ENCODE measurements around the gene NFATC2IP.

Gene NFATC2IP

GRCh38 chr16:28982949-28983348 is 32.2 kb downstream of the NFATC2IP start:
- no peak overlapping the region for H3K27ac ChIP-seq
- no peak for TF ChIP-seq ZFX (IDR thresholded peaks at IDR 0.05; ENCODE audit: borderline replicate concordance)
- TF ChIP-seq, protein P1, sequence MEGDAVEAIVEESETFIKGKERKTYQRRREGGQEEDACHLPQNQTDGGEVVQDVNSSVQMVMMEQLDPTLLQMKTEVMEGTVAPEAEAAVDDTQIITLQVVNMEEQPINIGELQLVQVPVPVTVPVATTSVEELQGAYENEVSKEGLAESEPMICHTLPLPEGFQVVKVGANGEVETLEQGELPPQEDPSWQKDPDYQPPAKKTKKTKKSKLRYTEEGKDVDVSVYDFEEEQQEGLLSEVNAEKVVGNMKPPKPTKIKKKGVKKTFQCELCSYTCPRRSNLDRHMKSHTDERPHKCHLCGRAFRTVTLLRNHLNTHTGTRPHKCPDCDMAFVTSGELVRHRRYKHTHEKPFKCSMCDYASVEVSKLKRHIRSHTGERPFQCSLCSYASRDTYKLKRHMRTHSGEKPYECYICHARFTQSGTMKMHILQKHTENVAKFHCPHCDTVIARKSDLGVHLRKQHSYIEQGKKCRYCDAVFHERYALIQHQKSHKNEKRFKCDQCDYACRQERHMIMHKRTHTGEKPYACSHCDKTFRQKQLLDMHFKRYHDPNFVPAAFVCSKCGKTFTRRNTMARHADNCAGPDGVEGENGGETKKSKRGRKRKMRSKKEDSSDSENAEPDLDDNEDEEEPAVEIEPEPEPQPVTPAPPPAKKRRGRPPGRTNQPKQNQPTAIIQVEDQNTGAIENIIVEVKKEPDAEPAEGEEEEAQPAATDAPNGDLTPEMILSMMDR (IDR thresholded peaks at IDR 0.05) = no peak

- TF ChIP-seq, protein P1 (IDR thresholded peaks at IDR 0.05) = no peak
- TF ChIP-seq ZFX (IDR thresholded peaks at IDR 0.05; ENCODE audit: borderline replicate concordance) = no peak
- no peak overlapping the region for H3K27ac ChIP-seq
These were observed 32.9 kb downstream of the NFATC2IP start for GRCh38 chr16:28983644-28984043.

DNA sequence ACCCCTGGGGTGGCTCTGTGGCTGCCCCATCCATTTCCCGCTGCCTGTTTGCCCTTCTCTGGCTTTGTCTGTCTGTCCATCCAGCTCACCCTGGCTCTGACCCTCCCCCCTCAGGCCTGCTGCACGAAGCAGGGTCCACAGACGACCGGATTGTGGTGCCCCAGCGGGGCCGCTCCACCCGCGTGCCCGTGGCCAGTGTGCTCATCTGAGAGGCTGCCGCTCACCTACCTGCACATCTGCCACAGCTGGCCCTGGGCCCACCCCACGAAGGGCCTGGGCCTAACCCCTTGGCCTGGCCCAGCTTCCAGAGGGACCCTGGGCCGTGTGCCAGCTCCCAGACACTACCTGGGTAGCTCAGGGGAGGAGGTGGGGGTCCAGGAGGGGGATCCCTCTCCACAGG is 33.4 kb downstream of the NFATC2IP start:
- TF ChIP-seq, protein P1 (IDR thresholded peaks at IDR 0.05) = no peak
- TF ChIP-seq ZFX (IDR thresholded peaks at IDR 0.05; ENCODE audit: borderline replicate concordance) = no peak
- no peak overlapping the region for H3K27ac ChIP-seq

DNA sequence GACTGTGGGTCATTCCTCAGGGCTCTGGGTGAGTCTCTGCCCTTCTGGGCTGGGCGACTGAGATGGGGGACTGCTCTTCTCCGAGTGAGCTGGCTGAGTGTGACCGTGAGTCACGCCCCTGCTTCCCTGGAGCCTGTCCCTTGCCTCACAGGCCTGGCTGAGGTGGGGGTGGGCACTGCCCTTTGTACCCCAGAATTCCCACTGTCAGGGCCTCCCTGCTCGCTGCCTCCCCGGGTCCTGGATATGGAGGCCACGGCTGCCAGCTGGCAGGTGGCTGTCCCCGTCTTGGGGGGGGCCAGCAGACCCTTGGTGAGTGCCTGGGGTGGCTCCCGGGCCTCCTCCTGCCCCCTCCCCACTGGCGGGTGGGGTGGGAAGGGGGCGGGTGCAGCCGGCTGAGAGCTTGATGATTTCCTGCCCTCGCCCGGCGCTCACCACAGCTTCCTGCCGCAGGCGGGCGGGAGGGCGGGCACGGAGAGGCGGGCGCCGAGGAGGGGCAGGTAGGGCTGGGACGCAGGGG is 33.9 kb downstream of the NFATC2IP start, which contains the start of gene LAT:
Gene LAT, plus strand, starts transcription at position 434 of the 517 bp plus-strand sequence. CDS start 366 bp downstream, outside the sequence.
- no peak within 1 kb of the TSS for H3K27ac ChIP-seq
- TF ChIP-seq, protein P1 (IDR thresholded peaks at IDR 0.05) = no peak
- no peak for TF ChIP-seq ZFX (IDR thresholded peaks at IDR 0.05; ENCODE audit: borderline replicate concordance)

DNA sequence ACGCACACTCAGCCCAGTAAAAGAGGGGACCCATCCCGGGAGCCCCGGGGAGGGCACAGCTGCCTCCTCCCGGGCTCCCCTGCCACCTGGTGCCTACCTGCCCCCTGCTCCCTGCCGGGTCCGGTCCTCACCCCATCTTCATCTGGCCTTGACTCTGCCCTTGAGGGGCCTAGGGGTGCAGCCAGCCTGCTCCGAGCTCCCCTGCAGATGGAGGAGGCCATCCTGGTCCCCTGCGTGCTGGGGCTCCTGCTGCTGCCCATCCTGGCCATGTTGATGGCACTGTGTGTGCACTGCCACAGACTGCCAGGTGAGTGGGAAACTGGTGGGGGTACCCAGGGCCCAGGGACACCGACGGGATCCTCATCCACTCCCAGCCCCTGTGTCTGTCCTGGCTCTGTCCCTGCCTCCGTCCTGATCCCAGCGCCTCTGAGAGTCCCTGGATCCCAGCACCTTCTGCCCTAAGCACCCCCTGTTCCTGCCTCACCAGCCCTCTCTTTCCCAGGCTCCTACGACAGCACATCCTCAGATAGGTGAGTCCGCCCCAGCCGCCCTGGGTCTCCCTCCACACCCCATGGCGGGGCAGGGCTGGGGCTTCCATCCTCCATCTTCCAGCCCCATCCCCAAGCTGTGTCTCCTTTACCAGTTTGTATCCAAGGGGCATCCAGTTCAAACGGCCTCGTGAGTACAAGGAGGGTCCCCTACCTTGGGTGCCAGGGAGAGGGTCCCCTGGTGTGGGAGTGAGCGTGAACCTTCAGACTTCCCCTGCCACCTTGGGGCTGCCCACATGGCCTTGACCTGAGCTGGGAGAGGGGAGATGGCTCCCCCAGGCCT is 34.7 kb downstream of the NFATC2IP start:
- TF ChIP-seq ZFX (IDR thresholded peaks at IDR 0.05; ENCODE audit: borderline replicate concordance) = no peak
- TF ChIP-seq, protein P1 (IDR thresholded peaks at IDR 0.05) = no peak
- H3K27ac ChIP-seq = no peak overlapping the region

GRCh38 chr16:28986046-28986445 is 35.3 kb downstream of the NFATC2IP start:
- TF ChIP-seq ZFX (IDR thresholded peaks at IDR 0.05; ENCODE audit: borderline replicate concordance) = no peak
- TF ChIP-seq, protein P1 (IDR thresholded peaks at IDR 0.05) = no peak
- H3K27ac ChIP-seq = no peak overlapping the region

DNA sequence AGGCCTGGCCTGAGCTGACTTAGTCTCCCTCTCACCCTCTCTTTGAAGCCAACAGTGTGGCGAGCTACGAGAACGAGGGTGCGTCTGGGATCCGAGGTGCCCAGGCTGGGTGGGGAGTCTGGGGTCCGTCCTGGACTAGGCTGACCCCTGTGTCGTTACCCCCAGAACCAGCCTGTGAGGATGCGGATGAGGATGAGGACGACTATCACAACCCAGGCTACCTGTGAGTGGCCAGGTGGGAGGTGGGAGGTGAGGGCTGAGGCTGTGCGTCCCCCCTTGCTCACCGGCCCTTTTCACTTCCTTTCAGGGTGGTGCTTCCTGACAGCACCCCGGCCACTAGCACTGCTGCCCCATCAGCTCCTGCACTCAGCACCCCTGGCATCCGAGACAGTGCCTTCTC is 35.8 kb downstream of the NFATC2IP start:
- H3K27ac ChIP-seq = no peak overlapping the region
- TF ChIP-seq, protein P1 (IDR thresholded peaks at IDR 0.05) = no peak
- no peak for TF ChIP-seq ZFX (IDR thresholded peaks at IDR 0.05; ENCODE audit: borderline replicate concordance)
